Prostate gland (tissue), 2 donors: ENCODE results near the gene FBXL2. TPM values are rescaled to one million over a fixed set of nuclear protein-coding genes. Genes with fewer than 3 reads are reported as not detected.

Experiments
- DNase-seq: peaks from one replicate; pipeline ENCODE4 v3.0.0-alpha.2; 2019; ENCODE audit warnings: low spot score
- H3K27ac ChIP-seq, 2 donors: fragments of 200-600 bp; sonication (generic); 2 replicates each; pipeline ENCODE4 v1.5.1; 2017 to 2019
- H3K27me3 ChIP-seq: fragments of 200-600 bp; sonication (generic); replicated peaks from 2 replicates; pipeline ENCODE4 v1.5.1; 2019; ENCODE audit not compliant: insufficient read depth
- H3K36me3 ChIP-seq, 2 donors: fragments of 200-600 bp; sonication (generic); 1 replicate in 1 of 2; 2 replicates in 1 of 2; pipeline versions ENCODE4 v1.5.1 to v1.8.1; 2017 to 2019
- H3K4me1 ChIP-seq: fragments of 200-600 bp; sonication (generic); replicated peaks from 2 replicates; pipeline ENCODE4 v1.5.1; 2019
- H3K4me3 ChIP-seq, 2 donors: fragments of 200-600 bp; sonication (generic); 2 replicates each; pipeline ENCODE4 v1.5.1; 2017 to 2019
- H3K9me3 ChIP-seq: fragments of 200-600 bp; sonication (generic); 2 replicates; pipeline ENCODE4 v1.5.1; 2017
- CTCF ChIP-seq, 4 experiments: fragments of 200-600 bp in 2 of 4; fragments of 450-650 bp in 2 of 4; sonication (generic) in 2 of 4; IDR thresholded peaks; 1 replicate in 3 of 4; 2 replicates in 1 of 4; pipeline ENCODE4 v1.5.1; 2016 to 2019; ENCODE audit warnings: antibody characterized with exemption in 4 of 4, mild to moderate bottlenecking in 2 of 4, moderate library complexity in 2 of 4
- POLR2A ChIP-seq: fragments of 450-650 bp; IDR thresholded peaks from one replicate; pipeline ENCODE4 v1.6.1; 2016; ENCODE audit warnings: antibody characterized with exemption, mild to moderate bottlenecking
- POLR2AphosphoS5 ChIP-seq: sonication (generic); formaldehyde crosslinking; IDR thresholded peaks from one replicate; pipeline ENCODE4 v1.6.1; 2017; ENCODE audit warnings: antibody characterized with exemption
- WGBS: methylation state at CpG from one replicate; pipeline ENCODE4 v1.1.5; 2018; 5-methylcytosine and 5-hydroxymethylcytosine counted together
- intact Hi-C: fragments of 100-400 bp; cut with DNase I; formaldehyde crosslinking; loops from one replicate; pipeline ENCODE4 v1.14.2; 2022
- total RNA-seq, 2 donors: library from RNA; depleted of rRNA; stranded (reverse); fragments of >200 nt; gene quantifications; one replicate each; pipeline ENCODE4 v1.1.0, GENCODE V29; 2016

FBXL2 gene
- total RNA-seq, 2 donors from 2014 or later: 3.7 to 16.6 TPM

GRCh38 chr3:33386631-33387030, 109.4 kb downstream of the FBXL2 start:
- 33% methylated on average over 1 of the region's 1 CpG for WGBS
- no peaks in the 10 kb centered on the region for H3K36me3 ChIP-seq
- H3K4me3 ChIP-seq: no peak overlapping the region
- no peaks in the 10 kb centered on the region for H3K9me3 ChIP-seq
- no peak overlapping the region for H3K27ac ChIP-seq
- H3K27me3 ChIP-seq: no peaks in the 10 kb centered on the region
- H3K4me1 ChIP-seq: no peaks in the 10 kb centered on the region
- no peak for TF ChIP-seq CTCF (IDR thresholded peaks at IDR 0.05)
- DNase-seq: no peak
- intact Hi-C loops: no loop called here

DNA sequence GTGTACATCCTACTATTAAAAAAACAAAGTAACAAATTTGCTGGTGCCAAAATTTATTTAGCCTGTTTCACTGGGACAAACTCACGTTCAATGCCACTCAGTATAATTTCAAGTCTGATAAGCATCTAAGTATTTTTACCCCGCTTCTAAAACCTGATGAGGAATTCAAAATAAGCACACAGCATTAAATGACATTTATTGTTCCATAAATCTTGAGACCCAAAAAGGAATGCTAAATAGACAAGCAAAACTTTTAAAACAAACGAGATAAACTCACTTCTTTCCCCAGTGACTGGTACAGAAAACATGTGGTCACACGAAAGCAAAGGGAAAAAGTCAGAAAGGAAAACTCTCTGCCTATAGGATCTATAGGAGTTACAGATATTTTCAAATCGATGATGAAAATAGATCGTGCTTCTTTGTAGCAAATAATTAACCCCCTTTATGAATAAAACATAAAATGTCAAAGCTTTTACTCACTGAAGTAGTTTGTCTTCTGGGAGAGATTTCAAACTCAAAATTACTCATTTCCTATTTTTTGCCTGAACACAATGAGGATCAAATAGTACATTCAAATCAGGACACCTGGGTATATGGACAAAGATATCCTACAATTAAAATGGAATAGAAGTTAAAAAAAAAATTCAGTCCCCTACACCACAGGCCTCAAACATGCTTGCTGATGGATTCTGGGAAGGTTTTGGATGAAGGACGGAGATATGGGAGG, 111.3 kb downstream of the FBXL2 start:
- Histone ChIP-seq H3K4me3 (no peak overlapping the region), H3K36me3 (peaks cover 0 to 3% of the 10 kb centered on the region in 2 donors), H3K4me1 (no peaks in the 10 kb centered on the region), H3K9me3 (no peaks in the 10 kb centered on the region), H3K27ac (no peak overlapping the region), H3K27me3 (no peaks in the 10 kb centered on the region)
- TF ChIP-seq POLR2AphosphoS5: no peak
- TF ChIP-seq CTCF (IDR thresholded peaks at IDR 0.05): no peak
- TF ChIP-seq POLR2A: no peak
- DNase-seq: no peak
- intact Hi-C loops: no loop called here
- 22% methylated on average over 7 of the region's 7 CpGs for WGBS

DNA sequence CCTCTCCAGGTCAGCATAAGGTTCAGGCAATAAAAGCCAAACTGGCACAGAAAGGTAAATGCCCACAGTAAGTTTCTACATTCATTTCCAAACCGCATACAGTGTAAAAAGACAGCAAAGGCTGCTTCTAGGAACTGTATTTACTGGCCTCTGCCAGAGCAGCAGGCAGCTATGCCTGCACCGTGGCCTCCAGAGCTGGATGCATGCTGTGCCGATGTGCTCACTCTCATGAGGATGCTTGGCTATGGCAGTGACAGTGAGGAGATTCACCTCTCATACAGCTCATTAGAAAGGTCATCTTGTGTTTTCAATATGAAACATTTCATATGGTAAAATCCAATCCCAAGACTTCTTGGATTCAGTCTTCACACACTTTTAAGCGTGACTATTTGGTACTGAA, 112.7 kb downstream of the FBXL2 start:
- no peak overlapping the region for H3K4me3 ChIP-seq
- no peak overlapping the region for H3K27ac ChIP-seq
- H3K36me3 ChIP-seq: peaks cover 0 to 3% of the 10 kb centered on the region in 2 donors
- intact Hi-C loops: no loop called here
- 79% methylated on average over 4 of the region's 4 CpGs for WGBS
- no peaks in the 10 kb centered on the region for H3K9me3 ChIP-seq
- DNase-seq: no peak
- TF ChIP-seq POLR2AphosphoS5 (no peak), POLR2A (no peak), CTCF (IDR thresholded peaks at IDR 0.05) (no peak)
- no peaks in the 10 kb centered on the region for H3K27me3 ChIP-seq
- no peaks in the 10 kb centered on the region for H3K4me1 ChIP-seq

DNA sequence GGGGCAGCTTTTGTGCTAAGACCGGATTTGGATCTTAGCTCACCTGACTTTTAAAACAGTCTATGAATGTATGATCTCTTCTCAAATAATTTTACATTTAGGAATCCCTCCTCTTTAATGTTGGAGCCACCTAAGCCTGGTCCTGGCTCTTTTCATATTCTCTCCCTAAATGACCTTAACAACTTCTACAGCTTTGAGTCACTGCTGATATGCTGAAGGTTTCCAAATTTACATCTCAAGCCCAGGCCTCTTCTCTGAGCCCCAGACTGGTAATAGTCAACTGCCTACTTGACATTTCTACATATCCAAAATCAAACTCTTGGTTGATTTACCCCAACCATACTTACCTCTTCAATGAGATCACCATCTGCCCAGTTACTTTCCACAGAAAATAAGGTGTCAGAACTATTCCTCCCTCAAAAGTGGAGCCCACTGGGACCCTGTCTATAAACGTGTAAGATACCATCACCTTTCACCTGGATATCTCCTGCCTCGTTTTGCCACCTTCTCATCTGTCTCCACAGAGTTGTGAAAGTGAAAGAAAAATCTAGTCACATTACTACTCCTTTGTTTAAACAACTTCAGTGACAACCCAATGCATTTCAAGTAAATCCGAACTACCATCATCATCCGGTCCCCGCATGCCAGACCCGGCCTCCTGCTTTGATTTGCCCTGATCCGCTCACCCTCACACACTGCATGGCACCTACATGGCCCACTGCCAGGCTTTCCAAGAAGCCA, 114.2 kb downstream of the FBXL2 start:
- intact Hi-C loops: no loop called here
- no peaks in the 10 kb centered on the region for H3K4me1 ChIP-seq
- no peak overlapping the region for H3K27ac ChIP-seq
- DNase-seq: no peak
- H3K9me3 ChIP-seq: no peaks in the 10 kb centered on the region
- H3K4me3 ChIP-seq: no peak overlapping the region
- H3K27me3 ChIP-seq: no peaks in the 10 kb centered on the region
- 89% methylated on average over 8 of the region's 8 CpGs for WGBS
- peaks cover 0 to 3% of the 10 kb centered on the region in 2 donors for H3K36me3 ChIP-seq
- TF ChIP-seq CTCF (IDR thresholded peaks at IDR 0.05) (no peak), POLR2AphosphoS5 (no peak), POLR2A (no peak)

GRCh38 chr3:33392144-33392543, 114.9 kb downstream of the FBXL2 start:
- Histone ChIP-seq H3K4me3 (no peak overlapping the region), H3K4me1 (no peaks in the 10 kb centered on the region), H3K27ac (no peak overlapping the region), H3K27me3 (no peaks in the 10 kb centered on the region), H3K36me3 (peaks cover 3% of the 10 kb centered on the region in 2 donors), H3K9me3 (no peaks in the 10 kb centered on the region)
- intact Hi-C loops: no loop called here
- TF ChIP-seq CTCF (IDR thresholded peaks at IDR 0.05): no peak
- 96% methylated on average over 4 of the region's 4 CpGs for WGBS
- DNase-seq: no peak
